Stimulated activated CD4-positive, alpha-beta T cell treated with anti-CD3 and anti-CD28 coated beads, Interleukin-12 subunit alpha, Interleukin-12 subunit beta, amount 100 ng/mL, for 4 hours (primary cell): ENCODE measurements around the gene NUFIP1.
"Not testable (repeated sequence)": the region's sequence is repeated elsewhere in the genome, so short reads cannot be mapped to it uniquely, and the experiment has no call there.

ENCODE experiments used
- DNase-seq: peaks from one replicate; pipeline ENCODE4 v3.0.0-alpha.2; 2020

The NUFIP1 gene

GRCh38 chr13:44919104-44919804 is 70.0 kb downstream of the NUFIP1 start:
- DNase-seq = no peak

DNA sequence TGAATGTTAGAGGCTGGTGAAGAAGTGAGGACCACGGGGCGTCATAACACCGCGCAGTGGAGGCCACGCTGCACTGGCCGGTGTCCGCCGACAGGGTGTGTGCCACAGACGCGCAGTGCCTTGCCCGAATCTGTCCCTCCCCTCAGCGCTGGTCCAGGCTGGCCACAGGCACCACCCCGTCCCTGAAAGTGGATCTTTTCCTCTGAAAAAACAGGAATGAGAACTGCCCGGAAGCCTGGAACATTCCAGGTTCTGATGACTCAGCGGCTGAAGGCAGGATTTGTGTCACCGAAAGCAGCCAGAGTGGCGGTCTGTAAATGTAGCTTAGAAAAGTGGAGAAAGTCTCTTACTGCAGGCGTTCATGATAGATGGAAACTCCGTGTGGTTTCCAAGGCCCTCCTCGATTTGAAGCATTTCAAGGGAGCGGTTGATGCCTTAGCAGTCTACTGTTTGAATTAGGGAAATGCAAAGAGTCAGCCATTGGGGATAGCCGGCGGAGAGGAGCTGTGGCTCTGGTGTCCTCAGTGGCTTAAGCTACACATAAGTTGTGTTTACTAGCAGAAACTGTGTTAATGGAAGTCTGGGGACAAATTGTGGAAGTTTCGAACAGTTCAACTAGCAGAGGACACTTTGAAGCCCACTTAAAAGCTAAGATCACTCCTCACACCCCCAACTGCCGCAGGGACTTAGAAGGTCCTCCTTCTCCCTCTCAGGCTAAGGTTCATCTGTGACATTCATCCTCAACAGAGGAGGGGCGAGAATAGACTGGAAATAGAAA is 70.8 kb downstream of the NUFIP1 start:
- DNase-seq = peak; percentile 70

DNA sequence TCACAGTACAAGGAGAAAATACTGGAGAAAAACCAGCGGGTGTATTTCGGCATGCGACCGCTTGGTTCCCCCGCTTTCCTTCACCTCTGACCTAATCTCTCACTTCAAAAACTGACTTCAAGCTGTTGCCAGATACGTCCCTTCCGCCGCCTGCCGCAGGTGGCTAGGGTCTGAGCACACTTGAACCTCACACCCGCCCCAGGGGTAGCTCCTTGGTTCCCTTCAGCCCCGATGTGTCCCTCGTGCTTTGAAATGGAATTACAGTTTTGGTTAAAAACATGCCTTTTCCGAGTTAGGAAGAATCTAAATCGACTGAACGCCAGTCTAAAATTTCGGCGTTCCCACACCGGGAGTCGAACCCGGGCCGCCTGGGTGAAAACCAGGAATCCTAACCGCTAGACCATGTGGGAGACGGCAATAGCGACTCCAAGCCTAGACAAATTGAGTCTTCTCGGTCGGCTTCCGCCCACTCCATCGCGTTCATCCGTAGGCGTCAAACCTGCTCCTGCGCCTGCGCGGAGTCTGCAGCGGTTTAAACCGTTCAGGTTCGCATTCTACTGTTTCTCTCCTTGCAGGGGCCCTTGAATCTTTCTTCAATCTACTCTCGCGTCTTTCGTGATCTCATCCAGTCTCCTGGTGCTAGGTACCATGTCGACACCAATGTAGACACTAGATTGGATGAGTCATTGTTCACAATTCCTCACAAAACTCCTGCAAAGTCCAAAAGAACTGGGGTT is 71.5 kb downstream of the NUFIP1 start:
- peak; percentile 95 for DNase-seq

- no peak for DNase-seq
Observed at GRCh38 chr13:44912278-44913016, 76.8 kb downstream of the NUFIP1 start.

DNA sequence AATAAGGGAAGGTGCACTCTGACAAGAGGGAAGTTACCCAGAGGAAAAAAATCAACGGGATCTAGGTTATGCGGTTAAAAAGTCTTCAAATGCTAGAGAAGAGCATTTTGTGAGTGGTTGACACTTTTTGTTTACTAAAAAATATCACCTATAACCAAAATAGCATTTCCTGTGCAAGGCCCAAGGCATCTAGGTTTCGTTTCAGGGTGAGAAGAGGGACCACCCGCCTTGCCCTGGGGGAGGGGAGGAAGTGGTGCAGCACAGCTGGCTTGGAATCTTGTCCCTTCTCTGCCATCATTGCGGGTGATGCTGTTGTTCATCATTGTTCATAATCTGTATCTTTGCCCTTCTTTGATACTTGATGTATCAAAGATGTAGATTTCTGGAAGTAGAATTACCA is 80.6 kb downstream of the NUFIP1 start:
- DNase-seq = no peak

- no peak for DNase-seq
Observed at GRCh38 chr13:44908266-44908665, 81.0 kb downstream of the NUFIP1 start.

DNA sequence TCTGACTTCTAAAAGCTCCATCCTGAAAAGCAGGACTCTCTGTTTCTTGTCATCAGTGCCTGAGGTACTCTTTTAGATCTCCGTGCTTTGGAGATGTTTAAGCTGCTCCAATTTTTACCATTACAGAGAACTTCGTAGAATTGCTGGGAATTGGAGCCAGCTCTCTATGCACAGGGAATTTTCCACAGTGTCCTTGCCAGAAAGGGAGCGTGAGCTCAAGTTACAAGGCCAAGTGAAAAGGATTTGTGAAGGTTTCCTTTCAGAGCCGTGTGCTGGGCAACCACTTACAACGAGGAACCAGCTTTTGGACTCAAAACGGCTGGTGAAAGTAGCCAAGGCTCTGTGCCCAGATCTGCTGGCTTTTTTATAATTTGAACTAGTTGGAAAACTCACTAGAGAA is 82.6 kb downstream of the NUFIP1 start:
- no peak for DNase-seq

DNA sequence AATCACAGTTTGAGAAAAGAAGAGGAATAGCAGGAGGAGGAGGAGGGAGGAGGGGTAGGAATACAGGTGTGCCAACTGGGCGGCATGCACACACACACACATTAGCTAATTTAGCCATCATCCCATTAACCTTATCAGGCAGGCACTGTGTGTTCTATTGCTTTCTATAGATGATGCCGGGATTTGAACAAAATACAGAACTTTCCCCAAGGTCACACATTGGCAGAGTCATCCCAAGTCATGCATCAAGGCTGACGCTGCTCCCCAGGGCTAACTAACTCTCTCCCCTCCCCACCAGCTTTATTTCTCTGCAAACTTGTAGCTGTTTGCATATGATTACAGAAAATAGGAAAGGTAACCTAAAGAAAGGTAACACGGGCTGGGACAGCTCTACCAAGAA is 83.0 kb downstream of the NUFIP1 start:
- no peak for DNase-seq

- no peak for DNase-seq
Observed at GRCh38 chr13:44905556-44905955, 83.7 kb downstream of the NUFIP1 start.

- DNase-seq = no peak
Observed at GRCh38 chr13:44904967-44905366, 84.3 kb downstream of the NUFIP1 start.

GRCh38 chr13:44903574-44903985 is 85.7 kb downstream of the NUFIP1 start:
- DNase-seq = no peak

DNA sequence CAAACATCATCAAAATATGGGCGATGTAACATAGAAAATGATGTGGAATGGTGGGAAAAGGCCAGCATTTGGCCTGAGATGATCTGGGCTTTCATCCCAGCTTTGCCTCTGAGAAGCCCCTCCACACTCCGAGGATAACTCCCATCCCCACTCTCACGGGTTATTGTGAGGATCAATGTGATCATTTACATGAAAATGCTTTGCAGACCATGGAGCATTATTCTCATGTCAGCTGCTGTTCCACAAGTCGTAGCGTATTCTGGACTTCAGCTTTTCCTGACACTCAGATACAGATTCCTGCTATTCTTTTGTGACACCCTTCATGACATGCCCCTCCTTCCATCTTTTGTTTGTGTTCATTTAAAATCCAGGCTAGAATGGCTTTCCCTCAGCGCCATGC is 86.5 kb downstream of the NUFIP1 start:
- DNase-seq = no peak

DNA sequence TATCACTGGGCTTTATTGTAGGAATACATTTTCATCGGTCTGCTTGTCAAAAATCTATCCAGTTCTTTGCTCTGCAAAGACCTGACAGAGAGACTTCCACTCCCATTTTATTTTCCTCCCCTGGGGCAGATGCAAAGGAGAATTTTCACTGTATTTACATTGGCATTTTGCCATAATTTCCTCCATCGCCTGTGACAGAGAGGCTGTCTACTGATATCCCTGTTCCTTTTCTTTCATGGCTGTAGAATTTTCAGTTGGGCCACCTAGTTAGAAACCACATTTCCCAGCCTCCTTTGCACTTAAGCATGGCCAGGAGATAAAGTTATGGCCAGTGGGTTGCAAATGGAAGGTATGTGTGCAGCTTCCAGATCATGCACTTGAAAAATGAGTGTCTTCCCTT is 89.3 kb downstream of the NUFIP1 start:
- DNase-seq = no peak

DNA sequence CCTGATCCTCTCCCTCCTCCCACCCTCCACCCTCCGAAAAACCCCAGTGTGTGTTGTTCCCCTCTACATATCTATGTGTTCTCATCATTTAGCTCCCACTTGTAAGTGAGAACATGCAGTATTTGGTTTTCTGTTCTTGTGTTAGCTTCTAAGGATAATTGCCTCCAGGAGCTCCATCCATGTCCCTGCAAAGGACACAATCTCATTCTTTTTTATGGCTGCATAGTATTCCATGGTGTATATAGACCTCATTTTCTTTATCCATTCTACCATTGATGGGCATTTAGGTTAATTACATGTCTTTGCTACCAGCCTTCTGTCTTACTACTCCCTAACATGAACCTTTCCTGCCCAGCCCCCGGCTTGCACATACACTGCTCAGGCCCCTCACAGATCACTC is 91.0 kb downstream of the NUFIP1 start:
- not testable (repeated sequence) for DNase-seq

- DNase-seq = no peak
Observed at GRCh38 chr13:44895953-44896335, 93.3 kb downstream of the NUFIP1 start.

- no peak for DNase-seq
Observed at GRCh38 chr13:44895264-44895952, 93.9 kb downstream of the NUFIP1 start.

DNA sequence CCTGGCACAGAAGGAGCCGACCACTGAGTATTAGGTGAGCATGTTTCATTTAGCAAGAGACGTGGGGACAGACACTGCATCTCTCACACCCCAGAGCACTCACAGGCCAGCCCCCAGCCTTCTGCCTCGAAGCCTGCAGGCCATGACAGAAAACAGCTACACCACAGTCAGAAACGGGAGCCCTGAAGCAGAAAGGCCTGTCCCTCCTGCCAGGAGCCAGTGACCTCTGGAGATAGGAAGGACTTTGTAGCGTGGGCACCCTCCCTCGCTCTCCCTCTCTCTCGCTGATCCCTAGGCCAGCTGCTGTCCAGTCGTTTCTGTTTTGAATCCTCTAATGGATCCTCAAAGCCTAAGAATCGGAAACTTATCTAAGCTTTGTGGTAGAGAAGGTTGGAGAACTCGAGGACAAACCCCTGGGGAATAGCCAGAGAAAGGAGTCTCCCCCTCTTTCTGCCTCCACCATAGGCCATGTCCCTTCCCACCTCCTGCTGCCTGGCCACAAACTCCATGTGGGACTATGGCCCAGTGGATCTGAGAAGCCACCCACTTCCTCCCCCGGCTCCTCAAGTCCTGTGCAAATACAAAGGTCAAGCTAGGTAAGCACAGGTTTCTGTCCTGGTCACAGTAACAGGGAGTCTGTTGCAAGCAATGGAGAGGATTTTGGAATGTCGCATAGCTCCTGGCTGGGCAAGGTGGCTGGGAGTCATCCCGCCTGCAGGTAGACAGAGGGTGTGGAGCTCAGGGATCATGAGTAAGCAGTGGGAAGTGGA is 95.1 kb downstream of the NUFIP1 start:
- DNase-seq = no peak
